HG03175 (cell line): Measurements from ENCODE around the gene PCBP3.
"Not testable (repeated sequence)": the region's sequence is repeated elsewhere in the genome, so short reads cannot be mapped to it uniquely, and the experiment has no call there.

Experiments used
- ATAC-seq: cut with Tn5 transposase; IDR thresholded peaks from one replicate; pipeline ENCODE4 v1.9.1; 2021; ENCODE audit warnings: mild to moderate bottlenecking, moderate library complexity; ENCODE audit not compliant: unreplicated experiment

The PCBP3 gene

DNA sequence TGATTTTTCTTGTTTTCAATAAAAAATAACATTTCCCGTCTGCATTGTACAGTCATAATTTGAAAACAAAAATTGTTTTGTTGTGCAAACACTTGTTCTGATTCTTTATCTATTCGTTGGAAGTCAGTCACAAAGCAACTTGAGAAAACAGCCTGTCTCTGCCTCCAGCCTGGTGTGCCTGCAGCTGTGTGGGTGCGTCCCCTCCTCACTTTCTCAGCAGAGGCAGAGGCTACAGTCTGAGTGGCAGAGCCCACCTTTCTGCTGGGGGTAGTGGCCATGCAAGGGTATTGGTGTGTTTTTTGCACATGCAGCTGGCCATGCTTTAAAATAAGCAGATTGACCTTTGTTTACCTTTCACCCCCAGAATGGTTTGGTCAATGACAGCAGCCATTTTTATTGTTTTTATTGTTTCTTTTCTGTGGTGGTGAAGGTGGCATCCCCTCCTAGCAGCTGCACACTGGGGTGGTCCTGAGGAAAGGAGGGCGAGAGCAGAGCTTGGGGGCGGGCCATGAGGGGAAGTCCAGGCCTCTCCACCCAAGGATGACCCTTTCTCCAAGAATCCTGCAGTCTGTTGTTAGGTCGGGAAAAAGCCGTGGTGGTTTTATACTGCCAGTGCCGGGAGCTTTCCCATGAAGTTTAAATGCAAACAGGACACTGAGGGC is 159.6 kb downstream of the PCBP3 start:
- ATAC-seq, result no peak

DNA sequence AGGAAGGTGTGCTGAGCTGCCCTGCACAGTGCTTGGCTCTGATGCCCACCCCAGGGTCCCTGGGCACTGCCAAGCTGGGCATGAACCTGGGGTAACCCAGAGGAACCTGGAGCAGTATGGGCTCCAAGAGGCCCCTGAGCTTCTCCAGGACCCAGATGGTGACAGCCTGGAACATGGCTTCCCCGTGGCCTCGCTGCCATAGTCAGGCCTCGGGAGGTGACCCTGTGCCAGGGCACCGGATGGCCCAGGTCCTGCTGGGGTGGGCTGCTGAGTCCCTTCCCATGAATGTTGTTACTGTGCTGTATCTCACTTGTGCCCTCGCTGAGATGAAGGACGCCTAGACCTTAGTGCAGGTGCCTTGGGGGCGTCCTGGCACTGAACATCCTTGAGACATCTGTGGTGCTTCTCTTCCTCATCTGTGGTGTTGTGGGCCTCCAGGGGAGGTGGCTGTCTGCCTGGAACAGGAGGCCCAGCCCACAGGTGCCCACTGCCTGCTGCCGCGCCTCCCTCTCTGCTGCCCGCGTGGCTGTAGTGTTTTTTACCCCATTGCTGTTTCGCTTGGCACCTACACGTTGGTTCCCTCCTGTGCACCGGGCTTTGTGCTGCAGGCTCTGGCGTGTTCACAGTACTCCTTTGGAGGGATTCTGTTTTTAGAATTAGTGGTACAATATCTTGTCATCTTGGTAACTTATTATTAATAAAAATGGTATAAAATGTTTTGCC is 160.3 kb downstream of the PCBP3 start:
- no peak for ATAC-seq

DNA sequence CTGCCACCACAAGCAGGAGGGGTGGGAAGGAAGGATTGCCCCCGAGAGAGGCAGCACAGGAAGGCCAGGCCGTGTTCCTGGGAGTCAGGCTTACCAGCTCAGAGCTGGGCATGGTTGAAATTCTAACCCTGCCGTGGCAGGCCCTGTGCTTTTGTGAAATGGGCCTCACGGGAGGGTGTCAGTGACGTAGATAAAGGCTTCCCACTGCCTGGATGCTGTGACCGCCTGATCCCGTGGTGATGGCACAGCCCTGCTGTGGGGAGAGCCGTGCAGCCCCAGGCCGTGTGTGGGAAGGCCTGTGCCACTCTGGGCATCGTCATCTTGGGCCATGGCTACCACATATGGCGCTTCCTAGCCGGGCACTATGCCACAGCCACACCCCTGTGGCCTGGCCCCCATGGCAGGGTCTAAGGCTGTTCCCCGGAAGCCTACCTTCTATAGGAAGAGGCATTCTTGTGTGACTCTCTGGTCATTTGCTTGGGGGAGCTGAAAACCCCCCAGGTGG is 161.3 kb downstream of the PCBP3 start:
- ATAC-seq, result no peak

DNA sequence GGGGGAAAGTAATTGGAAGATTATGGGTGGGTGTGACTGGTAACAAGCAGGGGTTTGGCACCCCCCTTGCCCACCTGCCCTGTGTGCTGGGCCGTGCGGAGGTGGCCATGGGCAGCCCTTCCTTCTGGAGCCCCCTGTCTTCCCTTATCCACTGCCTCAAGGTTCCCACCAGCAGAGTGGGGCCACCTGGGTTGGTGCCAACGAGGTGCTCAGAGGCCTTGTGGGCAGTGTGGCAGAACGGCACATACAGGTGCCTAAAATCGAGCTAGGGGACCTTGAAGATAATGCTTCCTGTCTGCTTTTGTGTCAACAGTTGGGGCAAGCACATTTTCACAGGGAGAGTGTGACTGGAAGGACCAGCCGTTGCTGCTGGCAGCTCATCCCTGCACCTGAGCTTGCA is 161.8 kb downstream of the PCBP3 start:
- no peak for ATAC-seq

DNA sequence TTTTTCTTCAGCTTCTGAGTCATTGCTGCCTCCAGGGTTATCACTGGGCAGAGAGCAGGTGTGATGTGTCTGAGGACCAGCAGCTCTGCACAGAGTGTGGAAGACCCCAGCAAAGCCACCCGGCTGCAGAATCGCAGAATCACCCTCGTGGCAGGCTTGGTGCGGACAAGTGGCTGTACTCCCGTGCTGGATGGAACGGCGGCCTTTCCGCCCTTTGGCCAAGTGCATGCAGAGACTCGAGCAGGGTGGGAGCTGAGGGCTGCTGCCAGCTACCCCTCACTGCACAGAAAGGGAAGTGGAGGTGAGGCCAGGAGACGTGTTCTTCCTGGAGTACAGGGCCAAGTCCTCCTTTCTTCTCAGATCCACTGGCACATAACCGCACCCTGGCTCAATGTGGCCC is 162.5 kb downstream of the PCBP3 start:
- ATAC-seq, result no peak

DNA sequence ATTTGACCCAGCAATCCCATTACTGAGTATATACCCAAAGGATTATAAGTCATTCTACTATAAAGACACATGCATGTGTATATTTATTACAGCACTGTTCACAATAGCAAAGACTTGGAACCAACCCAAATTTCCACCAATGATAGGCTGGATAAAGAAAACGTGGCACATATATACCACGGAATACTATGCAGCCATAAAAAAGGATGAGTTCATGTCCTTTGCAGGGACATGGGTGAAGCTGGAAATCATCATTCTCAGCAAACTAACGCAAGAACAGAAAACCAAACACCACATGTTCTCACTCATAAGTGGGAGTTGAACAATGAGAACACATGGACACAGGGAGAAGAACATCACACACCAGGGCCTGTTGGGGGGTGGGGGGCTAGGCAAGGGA is 165.1 kb downstream of the PCBP3 start:
- not testable (repeated sequence) for ATAC-seq

DNA sequence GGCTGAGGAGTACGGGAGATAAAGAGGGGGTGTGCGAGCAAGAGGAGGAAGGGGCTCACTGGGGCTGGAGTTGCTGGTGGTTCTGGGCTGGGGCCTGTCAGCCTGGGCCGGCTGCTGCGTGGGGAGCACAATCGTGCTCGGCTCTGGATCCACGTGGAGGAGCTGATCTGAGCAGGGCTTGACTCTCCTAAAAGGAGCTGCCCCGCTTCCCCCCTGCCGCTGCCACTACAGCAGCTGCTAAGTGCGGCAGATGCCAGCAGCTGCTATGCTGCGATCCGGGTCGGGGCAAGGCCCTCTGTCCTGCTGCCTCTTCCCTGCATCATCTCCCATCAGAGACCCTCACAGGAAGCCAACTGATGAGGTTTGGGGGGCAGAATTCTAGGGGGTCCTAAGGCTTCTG is 165.9 kb downstream of the PCBP3 start:
- no peak for ATAC-seq

DNA sequence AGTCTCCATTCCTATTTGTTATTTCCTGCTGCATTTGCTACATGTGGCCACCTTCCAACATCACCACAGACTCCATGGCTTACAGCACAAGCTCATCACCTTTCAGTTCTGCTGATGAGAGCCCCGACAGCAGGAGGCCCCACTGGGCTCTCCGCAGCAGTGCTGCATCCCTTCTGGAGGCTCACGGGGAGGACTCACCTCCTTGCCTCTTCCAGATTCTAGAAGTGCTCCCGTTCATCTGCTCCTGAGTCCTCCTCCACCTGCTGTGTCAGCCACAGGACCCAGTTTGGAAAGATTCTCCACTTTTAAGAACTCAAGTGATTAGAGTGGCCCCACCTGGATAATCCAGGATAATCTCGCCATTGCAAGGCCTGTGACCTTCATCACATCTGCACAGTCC is 167.6 kb downstream of the PCBP3 start:
- no peak for ATAC-seq

DNA sequence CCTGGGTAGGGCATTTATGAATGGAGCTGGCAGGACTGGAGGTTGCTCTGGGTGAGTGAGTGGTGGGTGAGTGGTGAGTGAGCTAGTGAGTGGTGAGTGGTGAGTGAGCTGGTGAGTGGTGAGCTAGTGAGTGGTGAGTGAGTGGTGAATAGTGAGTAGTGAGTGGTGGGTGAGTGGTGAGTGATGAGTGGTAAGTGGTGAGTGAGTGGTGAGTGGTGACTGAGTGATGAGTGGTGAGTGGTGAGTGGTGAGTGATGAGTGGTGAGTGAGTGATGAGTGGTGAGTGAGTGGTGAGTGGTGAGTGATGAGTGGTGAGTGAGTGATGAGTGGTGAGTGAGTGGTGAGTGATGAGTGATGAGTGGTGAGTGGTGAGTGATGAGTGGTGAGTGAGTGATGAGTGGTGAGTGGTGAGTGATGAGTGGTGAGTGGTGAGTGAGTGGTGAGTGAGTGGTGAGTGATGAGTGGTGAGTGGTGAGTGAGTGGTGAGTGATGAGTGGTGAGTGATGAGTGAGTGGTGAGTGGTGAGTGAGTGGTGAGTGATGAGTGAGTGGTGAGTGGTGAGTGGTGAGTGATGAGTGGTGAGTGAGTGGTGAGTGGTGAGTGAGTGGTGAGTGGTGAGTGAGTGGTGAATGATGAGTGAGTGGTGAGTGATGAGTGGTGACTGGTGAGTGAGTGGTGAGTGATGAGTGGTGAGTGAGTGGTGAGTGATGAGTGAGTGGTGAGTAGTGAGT is 170.8 kb downstream of the PCBP3 start:
- ATAC-seq, result not testable (repeated sequence)

DNA sequence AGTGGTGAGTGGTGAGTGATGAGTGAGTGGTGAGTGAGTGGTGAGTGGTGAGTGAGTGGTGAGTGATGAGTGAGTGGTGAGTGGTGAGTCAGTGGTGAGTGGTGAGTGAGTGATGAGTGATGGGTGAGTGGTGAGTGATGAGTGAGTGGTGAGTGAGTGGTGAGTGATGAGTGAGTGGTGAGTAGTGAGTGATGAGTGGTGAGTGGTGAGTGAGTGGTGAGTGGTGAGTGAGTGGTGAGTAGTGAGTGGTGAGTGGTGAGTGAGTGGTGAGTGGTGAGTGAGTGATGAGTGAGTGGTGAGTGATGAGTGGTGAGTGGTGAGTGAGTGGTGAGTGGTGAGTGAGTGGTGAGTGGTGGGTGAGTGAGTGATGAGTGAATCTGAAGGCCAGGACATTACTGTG is 172.3 kb downstream of the PCBP3 start:
- ATAC-seq, result not testable (repeated sequence)

DNA sequence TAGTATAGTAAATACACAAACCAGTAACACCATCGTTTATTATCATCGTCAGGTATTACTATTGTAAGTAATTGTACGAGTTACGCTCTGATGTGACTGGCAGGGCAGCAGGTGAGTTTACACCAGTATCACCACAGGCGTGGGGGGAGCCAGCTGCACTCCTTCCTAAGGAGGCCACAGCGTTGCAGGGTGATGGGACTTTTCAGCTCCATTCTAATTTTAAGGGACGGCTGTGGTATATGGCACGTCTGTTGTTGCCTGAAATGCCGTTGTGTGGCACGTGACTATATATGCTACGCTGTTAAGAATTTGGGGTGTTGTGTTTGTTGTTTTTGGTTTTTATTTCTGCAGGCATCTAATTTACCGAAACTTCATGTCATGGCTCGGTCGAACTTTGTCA is 173.3 kb downstream of the PCBP3 start:
- ATAC-seq, result no peak

DNA sequence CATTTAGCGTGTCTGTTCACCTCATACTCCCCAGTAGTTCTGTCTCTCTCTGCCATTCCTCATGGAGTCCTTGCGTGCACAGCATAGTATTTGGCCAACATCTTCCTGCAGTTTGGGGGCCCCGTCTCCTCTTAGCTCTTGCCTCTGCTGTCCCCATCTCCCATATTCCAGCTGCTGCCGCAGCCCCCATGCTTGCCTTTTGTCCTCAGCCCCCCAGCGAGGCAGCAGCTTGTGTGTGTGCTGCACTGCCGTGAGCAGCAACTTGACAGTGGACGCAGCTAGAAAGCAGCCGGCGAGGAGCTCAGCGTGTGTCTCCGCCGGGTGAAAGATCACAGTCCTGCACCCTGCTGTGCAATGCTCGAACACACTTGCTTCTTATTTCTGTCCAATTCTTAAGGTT is 173.8 kb downstream of the PCBP3 start:
- no peak for ATAC-seq

DNA sequence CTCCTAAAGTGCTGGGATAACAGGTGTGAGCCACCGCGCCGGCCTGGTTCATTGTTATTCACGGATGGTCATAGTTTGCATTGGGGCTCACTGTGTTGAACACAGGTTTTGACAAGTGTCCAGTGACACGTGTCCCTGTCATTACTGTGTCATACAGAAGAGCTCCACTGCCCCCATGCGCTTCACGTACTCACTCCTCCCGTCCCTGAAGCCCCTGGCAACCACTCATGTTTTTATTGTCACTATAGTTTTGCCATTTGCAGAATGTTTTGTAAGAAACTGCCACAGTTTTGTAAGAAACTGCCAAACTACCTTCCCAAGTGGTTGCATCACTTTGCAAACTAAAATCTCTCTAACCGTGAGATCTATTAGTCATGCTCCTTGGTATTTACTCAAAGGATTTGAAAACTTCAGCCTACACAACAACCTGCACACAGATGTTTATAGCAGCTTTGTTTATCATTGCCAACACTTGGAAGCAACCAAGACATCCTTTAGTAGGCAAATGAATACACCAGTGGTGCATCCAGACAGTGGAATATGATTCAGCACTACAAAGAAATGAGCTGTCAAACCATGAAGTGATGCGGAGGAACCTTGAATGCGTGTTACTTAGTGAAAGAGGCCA is 174.9 kb downstream of the PCBP3 start:
- no peak for ATAC-seq

DNA sequence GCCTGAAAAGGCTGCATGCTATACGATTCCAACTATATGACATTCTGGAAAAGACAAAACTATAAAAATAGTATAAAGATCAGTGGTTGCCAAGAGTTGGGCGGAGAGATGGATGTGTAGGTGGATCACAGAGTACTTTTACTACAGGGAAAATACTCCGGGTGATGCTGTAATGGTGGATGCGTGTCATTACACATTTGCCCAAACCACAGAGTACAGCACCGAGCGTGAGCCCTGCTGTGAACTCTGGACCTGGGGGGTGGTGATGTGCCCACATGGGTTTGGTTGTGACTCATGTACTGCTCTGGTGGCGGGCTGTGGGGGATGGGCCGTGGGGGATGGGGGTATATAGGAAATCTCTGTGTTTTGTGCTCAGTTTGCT is 175.4 kb downstream of the PCBP3 start:
- ATAC-seq, result no peak

DNA sequence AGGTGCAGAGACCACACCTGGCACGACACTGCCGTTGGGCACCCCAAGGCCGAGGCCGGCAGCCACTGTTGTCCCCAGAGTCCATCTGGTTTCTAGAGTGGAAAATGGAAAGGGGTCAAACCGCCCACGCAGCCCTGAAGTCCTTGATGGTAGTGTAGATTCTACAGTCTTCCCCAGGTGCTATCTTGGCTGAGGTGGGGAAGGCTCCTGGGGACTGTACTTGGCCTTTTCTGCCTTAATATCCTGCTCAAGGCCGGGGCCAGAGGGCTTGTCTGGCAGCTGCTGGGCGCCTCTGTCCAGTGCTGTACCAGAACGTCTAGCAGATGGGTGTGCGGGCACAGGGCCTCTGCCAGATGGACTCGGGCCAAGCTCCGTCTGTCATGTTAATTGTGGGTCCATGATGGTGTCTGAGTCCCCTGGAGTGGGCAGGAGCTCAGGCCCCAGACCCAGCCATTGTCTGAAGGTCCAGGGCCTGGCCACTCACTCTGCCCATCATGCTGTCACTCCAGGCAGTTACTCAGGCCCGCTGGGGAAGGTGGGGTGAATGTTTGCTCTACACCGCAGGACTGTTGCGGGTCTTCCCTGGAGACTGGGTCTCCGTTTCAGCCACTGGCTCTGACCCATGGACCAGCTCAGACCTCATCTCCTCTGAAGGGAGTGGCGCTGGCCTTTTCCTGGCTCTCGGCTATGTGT is 176.1 kb downstream of the PCBP3 start:
- no peak for ATAC-seq

DNA sequence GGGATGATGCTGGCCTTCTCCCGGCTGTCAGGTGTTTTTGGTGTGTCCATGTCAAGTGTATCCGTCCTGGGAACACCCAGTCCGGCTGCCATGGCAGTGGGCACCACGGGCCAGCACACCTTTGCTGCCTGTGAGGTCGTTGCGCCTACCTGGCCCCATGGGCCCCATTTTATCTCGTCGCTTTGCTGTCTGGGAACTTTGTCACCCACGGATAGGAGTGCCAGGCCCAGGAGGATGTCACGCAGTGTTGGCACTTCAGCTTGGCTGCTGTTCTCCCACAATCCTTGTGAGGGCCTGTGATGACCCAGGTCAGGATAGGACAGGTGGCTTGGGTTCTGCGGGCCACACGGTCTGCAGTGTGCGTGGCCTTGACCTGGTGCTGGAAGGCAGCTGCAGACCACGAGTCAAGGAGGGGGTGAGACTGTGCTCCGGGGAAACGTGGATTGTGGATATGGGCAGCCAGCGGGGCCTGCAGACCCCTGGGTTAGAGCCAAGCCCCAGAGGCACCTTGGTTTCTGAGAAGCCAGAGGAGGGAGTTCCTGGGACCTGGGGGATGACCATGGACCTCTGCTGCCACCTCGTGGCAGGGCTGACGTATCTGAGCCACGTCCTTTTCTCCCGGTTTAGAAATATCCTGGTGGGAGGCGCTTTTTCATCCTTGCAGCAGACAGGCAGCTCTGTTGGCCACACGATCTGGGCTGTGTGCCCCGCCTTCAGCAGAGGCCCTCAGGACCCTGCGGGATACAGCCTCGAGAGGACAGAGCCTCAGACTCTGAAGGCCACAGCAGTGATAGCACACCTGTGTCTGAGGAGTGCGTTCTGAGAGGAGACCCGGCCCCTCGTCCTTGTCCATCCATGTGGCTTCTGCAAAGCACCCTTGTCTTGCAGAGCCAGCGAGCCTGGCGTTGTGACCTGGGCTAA is 176.9 kb downstream of the PCBP3 start:
- no peak for ATAC-seq

DNA sequence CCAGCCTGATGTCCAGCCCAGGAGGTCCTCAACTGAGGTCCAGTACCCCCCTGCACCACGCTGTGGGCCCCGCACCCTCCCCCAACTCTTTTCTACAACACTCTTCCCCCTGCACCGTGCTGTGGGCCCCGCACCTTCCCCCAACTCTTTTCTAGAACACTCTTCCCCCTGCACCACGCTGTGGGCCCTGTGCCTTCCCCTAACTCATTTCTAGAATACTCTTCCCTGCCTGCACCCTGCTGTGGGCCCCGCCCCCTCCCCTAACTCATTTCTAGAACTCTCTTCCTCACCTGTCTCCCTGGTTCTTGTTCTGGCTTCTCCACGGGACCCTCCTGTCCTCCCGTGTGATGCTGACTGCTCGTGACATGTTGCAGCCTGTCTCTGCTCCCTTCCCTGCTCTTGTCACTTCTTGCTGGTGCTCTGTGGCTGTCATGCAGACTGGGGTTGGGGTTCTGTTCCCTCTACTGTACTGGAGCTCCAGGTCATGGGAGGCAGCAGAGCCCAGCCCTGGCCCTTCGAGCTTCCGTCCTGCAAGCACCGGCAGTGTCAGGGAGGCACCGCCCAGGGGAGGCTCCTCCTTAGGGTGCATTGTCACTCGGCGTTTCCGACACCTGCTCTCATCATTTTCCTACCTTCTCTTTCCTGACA is 177.9 kb downstream of the PCBP3 start:
- no peak for ATAC-seq

DNA sequence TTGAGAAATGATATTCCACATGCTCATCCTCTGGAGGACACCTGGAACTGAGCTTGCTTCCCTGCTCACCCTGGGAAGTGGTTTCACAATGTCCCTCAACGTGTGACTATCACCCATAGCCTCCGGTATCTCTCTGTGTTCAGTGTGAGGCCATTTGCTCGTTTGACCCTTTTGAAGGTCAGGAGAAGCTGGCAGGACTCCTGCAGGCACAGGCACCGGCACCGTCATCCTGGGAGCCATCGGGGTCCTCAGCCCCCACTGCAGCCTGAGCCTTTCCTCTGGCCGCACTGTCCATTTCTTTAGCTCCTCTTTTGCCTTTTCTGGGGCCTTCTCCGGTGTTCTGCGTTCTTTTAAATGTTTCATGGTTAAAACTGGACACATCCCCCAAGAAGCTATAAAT is 178.5 kb downstream of the PCBP3 start:
- no peak for ATAC-seq

DNA sequence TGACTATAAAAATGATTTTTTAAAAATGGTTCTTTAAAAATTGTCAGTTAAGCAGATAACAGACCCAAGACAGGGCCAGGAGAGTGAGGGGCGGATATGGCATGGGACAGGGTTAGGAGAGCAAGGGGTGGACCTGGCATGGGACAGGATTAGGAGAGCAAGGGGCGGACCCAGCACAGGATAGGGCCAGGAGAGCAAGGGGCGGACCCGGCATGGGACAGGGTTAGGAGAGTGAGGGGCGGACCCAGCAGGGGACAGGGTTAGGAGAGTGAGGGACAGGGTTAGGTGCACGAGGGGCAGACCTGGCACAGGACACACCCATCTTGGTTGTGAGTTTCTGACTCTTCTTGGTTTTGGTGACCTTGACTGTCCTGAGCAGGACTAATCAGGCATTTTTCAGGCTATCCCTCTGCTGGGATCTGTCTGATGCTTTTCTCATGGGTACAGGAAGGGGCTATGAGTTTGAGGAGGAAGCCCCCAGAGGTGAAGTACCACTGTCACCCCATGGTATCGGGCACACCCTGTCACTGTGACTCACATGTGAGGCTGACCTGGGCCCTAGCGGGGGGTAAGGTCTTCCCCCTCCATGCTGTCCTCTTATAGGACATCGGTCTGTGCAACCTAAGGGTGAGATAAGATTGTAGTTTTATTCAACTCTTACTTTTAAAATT is 179.0 kb downstream of the PCBP3 start:
- no peak for ATAC-seq
